Psoas muscle (tissue), 8 donors: ENCODE results near the gene CFAP74. TPM values are rescaled to one million over a fixed set of nuclear protein-coding genes. Genes with fewer than 3 reads are reported as not detected.

Experiments used
- ATAC-seq, 4 donors: fragments of 200-7000 bp; cut with Tn5 transposase; one replicate each; pipeline ENCODE4 v1.9.1; 2020; ENCODE audit warnings: moderate library complexity in 3 of 4, mild to moderate bottlenecking in 2 of 4
- DNase-seq, 2 donors: peaks; one replicate each; pipeline ENCODE4 v3.0.0-alpha.2; 2020
- H3K27ac ChIP-seq: fragments of 200-600 bp; one replicate; pipeline ENCODE4 v1.8.0; 2022
- H3K27me3 ChIP-seq, 3 donors: fragments of 200-600 bp in 1 of 3; one replicate each; pipeline versions ENCODE4 v1.6.1 to v1.8.0; 2013 to 2022; ENCODE audit warnings: low read length in 2 of 3, mild to moderate bottlenecking in 2 of 3, moderate library complexity in 1 of 3; ENCODE audit not compliant: insufficient read depth in 3 of 3
- H3K36me3 ChIP-seq, 2 donors: fragments of 200-600 bp in 1 of 2; one replicate each; pipeline versions ENCODE4 v1.6.1 to v1.8.0; 2013 to 2022; ENCODE audit warnings: low read depth in 1 of 2, mild to moderate bottlenecking in 1 of 2, moderate library complexity in 1 of 2; ENCODE audit not compliant: insufficient read depth in 1 of 2
- H3K4me1 ChIP-seq: fragments of 200-600 bp; one replicate; pipeline ENCODE4 v1.8.0; 2022
- H3K4me3 ChIP-seq: fragments of 200-600 bp; one replicate; pipeline ENCODE4 v1.8.0; 2022; ENCODE audit warnings: mild to moderate bottlenecking
- H3K9me3 ChIP-seq: fragments of 200-600 bp; one replicate; pipeline ENCODE4 v1.8.0; 2022
- WGBS, 3 donors: extraction: QIAGEN DNeasy Blood & Tissue Kit; methylation state at CpG; one replicate each; pipeline versions ENCODE4 v1.1.6 to v1.1.7; 2013; 5-methylcytosine and 5-hydroxymethylcytosine counted together
- intact Hi-C, 2 donors: fragments of 100-400 bp; cut with DNase I; formaldehyde crosslinking; loops; one replicate each; pipeline versions ENCODE4 v1.11.0 to v1.14.2; 2022
- polyA plus RNA-seq, 3 donors: library from polyadenylated mRNA; stranded (reverse); fragments of 200-250 nt; gene quantifications; one replicate each; pipeline ENCODE4 v1.2.3, GENCODE V29; 2013
- total RNA-seq, 4 donors: library from RNA; stranded (reverse); fragmentation: NEBNext Ultra II Directional in 2 of 4; extraction: Animal tissue kit (Norgen Biotek cat#: 25700) in 2 of 4; gene quantifications; one replicate each; pipeline versions ENCODE4 v1.2.1 to v1.2.4, GENCODE V29; 2021 to 2023
- TF ChIP-seq, protein P1 (sequence below): fragments of 200-600 bp; IDR thresholded peaks from one replicate; pipeline ENCODE4 v1.8.0; 2022; ENCODE audit warnings: antibody characterized with exemption
- donor health status: healthy with polysubstance abuse.
- donor health status: DM: no; HTN: no; CAD: no; lungs with moderate emphysema.
- donor health status: Bipolar disorder and iron deficiency.
- donor health status: healthy.
- donor health status: DM: yes; HTN: yes; CAD: no.
- donor health status: DM: no; HTN: no; CAD: no.
- donor health status: DM: no; HTN: no; CAD: no.
- donor health status: DM: yes; HTN: yes; CAD: no.

The CFAP74 gene
- total and polyA plus RNA-seq, 7 donors, result 0.01 to 0.05 TPM; not detected in 5

GRCh38 chr1:1928231-1929101, 75.1 kb downstream of the CFAP74 start:
- no peaks in the 10 kb centered on the region for H3K36me3 ChIP-seq
- TF ChIP-seq, protein P1, sequence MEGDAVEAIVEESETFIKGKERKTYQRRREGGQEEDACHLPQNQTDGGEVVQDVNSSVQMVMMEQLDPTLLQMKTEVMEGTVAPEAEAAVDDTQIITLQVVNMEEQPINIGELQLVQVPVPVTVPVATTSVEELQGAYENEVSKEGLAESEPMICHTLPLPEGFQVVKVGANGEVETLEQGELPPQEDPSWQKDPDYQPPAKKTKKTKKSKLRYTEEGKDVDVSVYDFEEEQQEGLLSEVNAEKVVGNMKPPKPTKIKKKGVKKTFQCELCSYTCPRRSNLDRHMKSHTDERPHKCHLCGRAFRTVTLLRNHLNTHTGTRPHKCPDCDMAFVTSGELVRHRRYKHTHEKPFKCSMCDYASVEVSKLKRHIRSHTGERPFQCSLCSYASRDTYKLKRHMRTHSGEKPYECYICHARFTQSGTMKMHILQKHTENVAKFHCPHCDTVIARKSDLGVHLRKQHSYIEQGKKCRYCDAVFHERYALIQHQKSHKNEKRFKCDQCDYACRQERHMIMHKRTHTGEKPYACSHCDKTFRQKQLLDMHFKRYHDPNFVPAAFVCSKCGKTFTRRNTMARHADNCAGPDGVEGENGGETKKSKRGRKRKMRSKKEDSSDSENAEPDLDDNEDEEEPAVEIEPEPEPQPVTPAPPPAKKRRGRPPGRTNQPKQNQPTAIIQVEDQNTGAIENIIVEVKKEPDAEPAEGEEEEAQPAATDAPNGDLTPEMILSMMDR, result no peak
- intact Hi-C loops, result no loop called here
- H3K4me3 ChIP-seq, result no peak overlapping the region
- DNase-seq, result no peak
- H3K27ac ChIP-seq, result no peak overlapping the region
- no peaks in the 10 kb centered on the region for H3K4me1 ChIP-seq
- peaks cover 0 to 2% (median 0%) of the 10 kb centered on the region in 3 donors for H3K27me3 ChIP-seq
- ATAC-seq, result no peak
- H3K9me3 ChIP-seq, result no peaks in the 10 kb centered on the region
- WGBS, 3 donors, result 47 to 61% (median 47%) methylated on average over 31 to 33 of the region's 34 CpGs

GRCh38 chr1:1927751-1928150, 75.8 kb downstream of the CFAP74 start:
- no peak for DNase-seq
- 36 to 56% (median 42%) methylated on average over 25 of the region's 25 CpGs for WGBS, 3 donors
- intact Hi-C loops, result no loop called here
- peak in 1 of 4 donors; percentile 21 for ATAC-seq
- Histone ChIP-seq H3K27ac (no peak overlapping the region), H3K36me3 (no peaks in the 10 kb centered on the region), H3K9me3 (no peaks in the 10 kb centered on the region), H3K4me3 (no peak overlapping the region), H3K4me1 (no peaks in the 10 kb centered on the region), H3K27me3 (peaks cover 0 to 2% (median 0%) of the 10 kb centered on the region in 3 donors)
- TF ChIP-seq, protein P1, result no peak

- 82 to 88% (median 87%) methylated on average over 21 of the region's 21 CpGs for WGBS, 3 donors
- TF ChIP-seq, protein P1, result no peak
- H3K27me3 ChIP-seq, result peaks cover 0 to 2% (median 0%) of the 10 kb centered on the region in 3 donors
- H3K27ac ChIP-seq, result no peak overlapping the region
- intact Hi-C loops, result no loop called here
- H3K9me3 ChIP-seq, result no peaks in the 10 kb centered on the region
- no peaks in the 10 kb centered on the region for H3K4me1 ChIP-seq
- H3K4me3 ChIP-seq, result no peak overlapping the region
- ATAC-seq (no peak), DNase-seq (no peak)
- no peaks in the 10 kb centered on the region for H3K36me3 ChIP-seq
Observed at GRCh38 chr1:1926886-1927660, 76.5 kb downstream of the CFAP74 start.

DNA sequence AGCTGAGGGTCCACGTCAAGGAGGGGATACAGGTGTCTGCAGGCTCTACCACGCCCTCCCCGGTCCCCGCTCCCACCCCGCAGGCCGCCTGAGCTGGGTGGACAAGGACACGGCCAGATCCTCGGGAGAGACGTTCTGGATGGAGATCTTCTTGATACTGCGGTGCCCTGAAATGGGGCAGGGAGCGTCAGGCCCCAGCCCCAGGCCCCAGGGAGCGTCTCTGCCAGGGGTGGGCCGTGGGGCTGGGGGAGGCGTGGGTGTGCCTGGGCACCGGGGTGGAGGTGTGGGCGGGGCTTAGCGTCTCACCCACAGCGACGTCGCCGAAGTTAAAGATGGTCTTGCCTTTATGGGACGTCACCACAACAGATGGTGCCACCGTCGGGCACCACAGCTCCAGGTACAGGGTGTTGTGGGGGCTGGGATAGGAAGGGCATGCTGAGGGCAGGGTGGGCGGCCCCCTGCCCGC, 77.2 kb downstream of the CFAP74 start:
- ATAC-seq (no peak), DNase-seq (no peak)
- TF ChIP-seq, protein P1, result no peak
- Histone ChIP-seq H3K27me3 (peaks cover 0 to 2% (median 0%) of the 10 kb centered on the region in 3 donors), H3K9me3 (no peaks in the 10 kb centered on the region), H3K27ac (no peak overlapping the region), H3K36me3 (no peaks in the 10 kb centered on the region), H3K4me3 (no peak overlapping the region), H3K4me1 (no peaks in the 10 kb centered on the region)
- 79 to 86% (median 83%) methylated on average over 24 to 26 of the region's 26 CpGs for WGBS, 3 donors
- intact Hi-C loops, result no loop called here
